ENCODE measurements around the gene CMSS1.
A peak's percentile ranks its signal among the peaks of the same experiment; 100 is the strongest.

The CMSS1 gene

DNA sequence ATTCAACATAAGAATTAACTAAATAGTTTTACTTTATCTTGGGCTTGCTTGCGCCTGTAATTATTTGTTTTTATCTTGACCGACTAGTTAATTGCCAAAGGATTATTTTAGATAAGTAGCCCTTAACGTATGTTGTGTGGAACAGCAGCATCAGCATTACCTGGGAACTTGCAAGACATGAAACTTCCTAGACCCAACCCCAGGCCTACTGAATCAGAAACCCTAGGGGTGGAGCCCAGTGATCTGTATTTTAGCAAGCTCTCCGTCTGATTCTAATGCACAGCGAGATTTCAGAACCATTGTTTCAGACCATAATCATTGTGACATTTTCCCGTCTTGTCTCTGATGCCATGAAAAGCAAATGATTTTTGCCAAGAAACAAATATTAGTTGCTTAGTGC lies 265.5 kb downstream of the CMSS1 start:
- DNase-seq = no peak
- Histone ChIP-seq H3K36me3 (no peaks in the 10 kb centered on the region), H3K4me1 (peaks cover 10% of the 10 kb centered on the region), H3K27me3 (no peaks in the 10 kb centered on the region), H3K9me3 (no peaks in the 10 kb centered on the region), H3K4me3 (ENCODE audit: low read depth, low read length) (no peak overlapping the region)
- TF ChIP-seq, protein P1, sequence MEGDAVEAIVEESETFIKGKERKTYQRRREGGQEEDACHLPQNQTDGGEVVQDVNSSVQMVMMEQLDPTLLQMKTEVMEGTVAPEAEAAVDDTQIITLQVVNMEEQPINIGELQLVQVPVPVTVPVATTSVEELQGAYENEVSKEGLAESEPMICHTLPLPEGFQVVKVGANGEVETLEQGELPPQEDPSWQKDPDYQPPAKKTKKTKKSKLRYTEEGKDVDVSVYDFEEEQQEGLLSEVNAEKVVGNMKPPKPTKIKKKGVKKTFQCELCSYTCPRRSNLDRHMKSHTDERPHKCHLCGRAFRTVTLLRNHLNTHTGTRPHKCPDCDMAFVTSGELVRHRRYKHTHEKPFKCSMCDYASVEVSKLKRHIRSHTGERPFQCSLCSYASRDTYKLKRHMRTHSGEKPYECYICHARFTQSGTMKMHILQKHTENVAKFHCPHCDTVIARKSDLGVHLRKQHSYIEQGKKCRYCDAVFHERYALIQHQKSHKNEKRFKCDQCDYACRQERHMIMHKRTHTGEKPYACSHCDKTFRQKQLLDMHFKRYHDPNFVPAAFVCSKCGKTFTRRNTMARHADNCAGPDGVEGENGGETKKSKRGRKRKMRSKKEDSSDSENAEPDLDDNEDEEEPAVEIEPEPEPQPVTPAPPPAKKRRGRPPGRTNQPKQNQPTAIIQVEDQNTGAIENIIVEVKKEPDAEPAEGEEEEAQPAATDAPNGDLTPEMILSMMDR (IDR thresholded peaks at IDR 0.05; ENCODE audit: low read depth, low read length) = no peak

DNA sequence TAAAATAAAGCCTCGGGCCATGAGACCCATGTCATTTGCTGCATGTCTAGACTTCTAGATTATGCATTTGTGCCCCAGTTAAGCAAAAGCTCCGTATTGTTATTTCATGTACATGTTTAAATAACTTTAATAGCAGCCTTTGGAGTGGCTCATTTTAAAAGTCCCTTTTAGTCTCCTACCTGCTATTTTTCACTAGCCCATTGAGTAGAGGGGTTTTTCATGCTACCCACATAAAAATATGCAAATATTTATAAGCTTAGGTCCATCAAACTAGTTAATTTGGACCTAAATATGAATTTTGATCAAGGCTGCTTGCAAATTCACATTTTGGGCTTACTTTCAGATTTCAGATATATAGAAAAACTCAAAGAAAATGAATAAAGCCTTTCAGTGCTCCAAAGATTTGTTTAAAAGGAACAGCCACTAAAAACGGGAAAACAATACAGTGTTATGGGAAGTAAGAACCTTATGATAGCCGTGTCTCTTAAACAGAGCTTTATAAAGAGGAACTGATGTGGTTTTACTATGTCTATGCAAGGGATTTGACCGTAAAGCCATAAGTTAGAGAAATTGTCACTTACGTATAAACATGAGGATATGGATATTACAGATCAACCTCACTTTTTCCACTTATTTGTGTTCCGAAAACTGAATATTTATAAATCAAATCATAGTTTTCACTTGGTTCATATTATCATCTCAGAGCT lies 266.6 kb downstream of the CMSS1 start:
- Histone ChIP-seq H3K36me3 (no peaks in the 10 kb centered on the region), H3K27me3 (no peaks in the 10 kb centered on the region), H3K4me3 (ENCODE audit: low read depth, low read length) (no peak overlapping the region), H3K4me1 (peaks cover 10% of the 10 kb centered on the region), H3K9me3 (no peaks in the 10 kb centered on the region)
- no peak for DNase-seq
- TF ChIP-seq, protein P1 (IDR thresholded peaks at IDR 0.05; ENCODE audit: low read depth, low read length) = no peak

DNA sequence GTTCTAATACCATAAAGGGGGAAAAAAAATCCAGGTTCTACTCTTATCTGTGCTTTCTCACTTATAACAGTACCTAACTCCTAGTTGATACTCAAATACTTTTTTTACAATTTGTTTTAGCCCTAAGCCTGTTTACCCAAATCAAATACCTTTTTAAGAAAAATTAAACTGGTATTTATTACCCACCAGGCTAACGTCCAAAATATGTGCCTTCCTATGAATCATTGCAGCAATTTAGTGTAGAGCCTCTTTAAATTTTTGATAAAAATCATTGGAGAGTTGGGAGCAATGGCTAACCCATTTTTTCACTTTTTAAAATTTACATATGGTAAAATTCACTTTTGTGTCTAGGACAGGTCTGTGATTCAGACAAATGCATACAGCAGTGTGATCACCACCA lies 268.7 kb downstream of the CMSS1 start:
- Histone ChIP-seq H3K9me3 (no peaks in the 10 kb centered on the region; the same call in 1 of the 2 replicates), H3K4me1 (peaks cover 17% of the 10 kb centered on the region), H3K27me3 (no peaks in the 10 kb centered on the region), H3K36me3 (no peaks in the 10 kb centered on the region), H3K4me3 (ENCODE audit: low read depth, low read length) (no peak overlapping the region)
- TF ChIP-seq, protein P1 (IDR thresholded peaks at IDR 0.05; ENCODE audit: low read depth, low read length) = no peak
- DNase-seq = no peak

DNA sequence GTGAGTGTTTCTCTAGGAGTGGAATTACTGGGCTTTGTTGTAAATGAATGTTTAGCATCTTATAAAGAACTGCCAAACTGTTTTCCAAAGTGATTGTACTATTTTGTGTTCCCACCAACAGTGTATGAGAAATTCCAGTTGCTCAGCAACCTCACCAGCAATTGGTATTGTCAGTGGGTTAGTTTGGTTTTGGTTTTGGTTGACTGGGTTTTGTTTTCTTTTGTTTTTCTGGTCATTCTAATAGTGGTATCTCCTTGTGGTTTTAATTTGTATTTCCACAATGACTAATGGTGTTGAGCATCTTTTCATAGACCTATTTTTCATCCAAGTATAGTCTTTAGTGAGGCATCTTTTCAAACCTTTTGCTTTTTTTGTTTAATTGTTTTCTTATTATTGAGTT lies 269.5 kb downstream of the CMSS1 start:
- no peaks in the 10 kb centered on the region; the same call in 1 of the 2 replicates for H3K9me3 ChIP-seq
- DNase-seq = no peak
- peaks cover 17% of the 10 kb centered on the region for H3K4me1 ChIP-seq
- no peaks in the 10 kb centered on the region for H3K36me3 ChIP-seq
- TF ChIP-seq, protein P1 (IDR thresholded peaks at IDR 0.05; ENCODE audit: low read depth, low read length) = no peak
- H3K27me3 ChIP-seq = no peaks in the 10 kb centered on the region
- 0 out of 2 replicates have a peak overlapping the region, but pooled peaks have one; percentile 12 for H3K4me3 ChIP-seq (ENCODE audit: low read depth, low read length)

DNA sequence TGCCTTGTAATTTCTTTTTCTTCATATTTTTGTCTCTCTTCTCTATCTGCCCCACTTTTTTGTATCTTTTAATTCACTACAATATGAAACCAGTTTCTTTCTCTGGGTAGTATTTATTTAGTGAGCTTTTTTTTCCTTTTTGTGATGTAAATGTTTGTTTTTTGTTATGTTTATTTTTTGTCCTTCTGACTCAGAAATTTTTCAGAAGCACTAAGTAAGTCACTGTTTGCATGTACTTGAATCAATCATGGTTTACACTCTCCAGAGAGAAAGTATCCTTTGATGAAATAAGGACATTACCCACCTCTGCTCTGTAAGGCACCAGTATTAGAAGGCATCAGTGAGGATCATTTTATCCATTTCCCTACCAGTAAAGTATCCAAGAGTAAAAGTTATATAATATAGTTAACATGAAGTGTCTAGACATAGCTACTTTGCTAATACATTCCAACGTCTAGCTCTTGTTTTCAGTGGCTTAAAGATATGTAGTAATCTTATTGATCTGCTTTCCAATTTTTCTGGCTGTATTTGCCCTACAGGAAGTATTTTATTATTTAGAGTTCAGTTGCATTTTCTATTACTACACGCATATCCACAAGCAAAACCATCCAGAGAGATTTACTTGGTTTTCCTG lies 271.2 kb downstream of the CMSS1 start:
- TF ChIP-seq, protein P1 (IDR thresholded peaks at IDR 0.05; ENCODE audit: low read depth, low read length) = no peak
- Histone ChIP-seq H3K4me1 (peaks cover 17% of the 10 kb centered on the region), H3K9me3 (no peaks in the 10 kb centered on the region; the same call in 1 of the 2 replicates), H3K4me3 (ENCODE audit: low read depth, low read length) (no peak overlapping the region), H3K27me3 (no peaks in the 10 kb centered on the region), H3K36me3 (no peaks in the 10 kb centered on the region)
- no peak for DNase-seq
